Kidney (tissue), 14 donors: ENCODE results near the gene MEN1. TPM values are rescaled to one million over a fixed set of nuclear protein-coding genes. Genes with fewer than 3 reads are reported as not detected.

Experiments
- DNase-seq, 5 donors: peaks; one replicate each; pipeline ENCODE4 v3.0.0-alpha.2; 2013 to 2020
- FAIRE-seq: peaks from 2 replicates; lab custom pipeline; 2012; peaks lifted over from hg19 to GRCh38; lab: Jason Lieb, UNC
- H3K27ac ChIP-seq, 2 donors: one replicate each; pipeline ENCODE4 v1.7.0; 2013; ENCODE audit warnings: low read depth in 2 of 2, low read length in 2 of 2, inconsistent platforms in 1 of 2
- H3K27me3 ChIP-seq: one replicate; pipeline ENCODE4 v1.7.1; 2013; ENCODE audit warnings: low read length, inconsistent platforms; ENCODE audit not compliant: control insufficient read depth, insufficient read depth
- H3K36me3 ChIP-seq, 3 donors: one replicate each; pipeline versions ENCODE4 v1.7.0 to v1.7.1; 2013; ENCODE audit warnings: low read length in 3 of 3, control low read depth in 1 of 3, inconsistent platforms in 1 of 3; ENCODE audit not compliant: insufficient read depth in 3 of 3, control insufficient read depth in 2 of 3
- H3K4me1 ChIP-seq, 3 donors: one replicate each; pipeline versions ENCODE4 v1.7.0 to v1.7.1; 2013; ENCODE audit warnings: low read length in 3 of 3, inconsistent platforms in 1 of 3, low read depth in 1 of 3; ENCODE audit not compliant: control insufficient read depth in 2 of 3, insufficient read depth in 2 of 3
- H3K4me3 ChIP-seq, 3 donors: one replicate each; pipeline versions ENCODE4 v1.7.0 to v1.8.1; 2013; ENCODE audit warnings: low read length in 3 of 3, control low read depth in 1 of 3, inconsistent platforms in 1 of 3
- H3K9ac ChIP-seq, 3 donors: one replicate each; pipeline versions ENCODE4 v1.7.0 to v1.7.1; 2013; ENCODE audit warnings: low read length in 3 of 3, control low read depth in 1 of 3, inconsistent platforms in 1 of 3
- H3K9me3 ChIP-seq, 3 donors: one replicate each; pipeline versions ENCODE4 v1.7.0 to v1.7.1; 2013; ENCODE audit warnings: low read length in 3 of 3, control low read depth in 1 of 3, inconsistent platforms in 1 of 3; ENCODE audit not compliant: control insufficient read depth in 2 of 3, insufficient read depth in 1 of 3
- CTCF ChIP-seq: IDR thresholded peaks from 3 replicates; pipeline ENCODE4 v1.5.1; 2012; ENCODE audit warnings: mild to moderate bottlenecking, moderate library complexity, borderline replicate concordance; ENCODE audit not compliant: insufficient read depth; ENCODE audit errors: extremely low read depth
- intact Hi-C: fragments of 100-400 bp; cut with DNase I; formaldehyde crosslinking; loops from one replicate; pipeline ENCODE4 v1.11.1; 2022
- polyA plus RNA-seq: library from polyadenylated mRNA; stranded (reverse); fragments of 350-450 nt; fragmentation: Illumina TruSeq; extraction: RNeasy Lipid Tissue Mini Kit (QIAGEN cat#74804); gene quantifications from one replicate; pipeline ENCODE4 v1.2.3, GENCODE V29; 2014; ENCODE audit warnings: low read depth, low replicate concordance; ENCODE audit not compliant: insufficient read depth
- total RNA-seq: library from RNA; stranded (reverse); fragmentation: NEBNext Ultra II Directional; extraction: Animal tissue kit (Norgen Biotek cat#: 25700); gene quantifications from one replicate; pipeline ENCODE4 v1.2.1, GENCODE V29; 2021
- donor health status: control.
- donor health status: control.
- donor health status: control.
- donor health status: control.
- donor health status: control.
- donor health status: DM: yes; HTN: yes; CAD: no.
- donor health status: Normal renal cell carcinoma (clear cell type).

MEN1 gene
- total and polyA plus RNA-seq, 2 donors from 2014 or later: 20.9 to 24.0 TPM

GRCh38 chr11:64793271-64794160, 16.8 kb downstream of the MEN1 start:
- Histone ChIP-seq H3K27ac (no peak overlapping the region), H3K36me3 (peaks cover 0 to 2% (median 0%) of the 10 kb centered on the region in 3 donors), H3K9ac (no peak overlapping the region), H3K4me3 (no peak overlapping the region), H3K27me3 (no peaks in the 10 kb centered on the region), H3K9me3 (no peaks in the 10 kb centered on the region), H3K4me1 (no peaks in the 10 kb centered on the region)
- DNase-seq (peak in 2 of 5 donors; percentile 24 to 48), FAIRE-seq (no peak)
- intact Hi-C loops: no loop called here
- TF ChIP-seq CTCF: no peak

- no peak for TF ChIP-seq CTCF
- no peak for FAIRE-seq
- H3K9ac ChIP-seq: no peak overlapping the region
- H3K27ac ChIP-seq: no peak overlapping the region
- no peaks in the 10 kb centered on the region for H3K9me3 ChIP-seq
- peak in 2 of 5 donors; percentile 18 to 38 for DNase-seq
- no peaks in the 10 kb centered on the region for H3K4me1 ChIP-seq
- intact Hi-C loops: no loop called here
- peaks cover 0 to 2% (median 0%) of the 10 kb centered on the region in 3 donors for H3K36me3 ChIP-seq
- no peak overlapping the region for H3K4me3 ChIP-seq
- H3K27me3 ChIP-seq: no peaks in the 10 kb centered on the region
These were observed 17.9 kb downstream of the MEN1 start for GRCh38 chr11:64792482-64792881.

- H3K4me1 ChIP-seq: no peaks in the 10 kb centered on the region
- H3K36me3 ChIP-seq: peaks cover 0 to 2% (median 0%) of the 10 kb centered on the region in 3 donors
- no peak for TF ChIP-seq CTCF
- no peak overlapping the region for H3K4me3 ChIP-seq
- FAIRE-seq (no peak), DNase-seq (peak in 2 of 5 donors; percentile 29 to 70)
- intact Hi-C loops: no loop called here
- no peaks in the 10 kb centered on the region for H3K27me3 ChIP-seq
- H3K9me3 ChIP-seq: no peaks in the 10 kb centered on the region
- H3K9ac ChIP-seq: no peak overlapping the region
- no peak overlapping the region for H3K27ac ChIP-seq
These were observed 18.5 kb downstream of the MEN1 start for GRCh38 chr11:64791781-64792291.
